Liver (tissue), 9 donors: ENCODE data around the gene TSC1. TPM values are rescaled to one million over a fixed set of nuclear protein-coding genes. Genes with fewer than 3 reads are reported as not detected.

ENCODE experiments used
- DNase-seq: peaks from one replicate; pipeline ENCODE4 v3.0.0-alpha.2; 2017; ENCODE audit warnings: low spot score
- H3K27ac ChIP-seq, 2 donors: one replicate each; pipeline ENCODE4 v1.7.0; 2013; ENCODE audit warnings: inconsistent platforms in 2 of 2, low read length in 2 of 2, control low read depth in 1 of 2, low read depth in 1 of 2, mild to moderate bottlenecking in 1 of 2
- H3K27me3 ChIP-seq, 4 donors: one replicate each; pipeline versions ENCODE4 v1.6.1 to v1.7.0; 2013; ENCODE audit warnings: low read length in 3 of 4, inconsistent platforms in 1 of 4, mild to moderate bottlenecking in 1 of 4, moderate library complexity in 1 of 4; ENCODE audit not compliant: control insufficient read depth in 4 of 4, insufficient read depth in 4 of 4
- H3K36me3 ChIP-seq, 4 donors: one replicate each; pipeline versions ENCODE4 v1.6.1 to v1.7.0; 2013; ENCODE audit warnings: low read length in 3 of 4, mild to moderate bottlenecking in 3 of 4, low read depth in 1 of 4, moderate library complexity in 1 of 4; ENCODE audit not compliant: control insufficient read depth in 4 of 4, insufficient read depth in 3 of 4
- H3K4me1 ChIP-seq, 4 donors: one replicate each; pipeline versions ENCODE4 v1.6.1 to v1.7.0; 2013; ENCODE audit warnings: low read length in 3 of 4, mild to moderate bottlenecking in 3 of 4, moderate library complexity in 1 of 4; ENCODE audit not compliant: control insufficient read depth in 4 of 4, insufficient read depth in 4 of 4
- H3K4me3 ChIP-seq, 3 donors: one replicate each; pipeline versions ENCODE4 v1.6.1 to v1.7.0; 2013; ENCODE audit warnings: low read length in 3 of 3, control low read depth in 1 of 3, low read depth in 1 of 3, mild to moderate bottlenecking in 1 of 3
- H3K9ac ChIP-seq, 2 donors: one replicate each; pipeline ENCODE4 v1.7.0; 2013; ENCODE audit warnings: low read length in 2 of 2, mild to moderate bottlenecking in 2 of 2, moderate library complexity in 2 of 2, control low read depth in 1 of 2, low read depth in 1 of 2
- H3K9me3 ChIP-seq, 4 donors: one replicate each; pipeline versions ENCODE4 v1.6.1 to v1.7.0; 2013; ENCODE audit warnings: low read length in 3 of 4; ENCODE audit not compliant: control insufficient read depth in 4 of 4
- ATF3 ChIP-seq: IDR thresholded peaks from 2 replicates; pipeline ENCODE4 v1.6.1; 2016; ENCODE audit warnings: antibody characterized with exemption
- CTCF ChIP-seq: fragments of 150-350 bp; IDR thresholded peaks from 2 replicates; pipeline ENCODE4 v1.5.1; 2017; ENCODE audit warnings: improper control_type of control experiment, low read depth, low read length; ENCODE audit not compliant: missing input control
- EGR1 ChIP-seq, 2 donors: IDR thresholded peaks; 2 replicates each; pipeline ENCODE4 v1.6.1; 2016 to 2018; ENCODE audit warnings: antibody characterized with exemption in 2 of 2, low read depth in 2 of 2
- FOXA1 ChIP-seq: IDR thresholded peaks from 2 replicates; pipeline ENCODE4 v1.6.1; 2016; ENCODE audit warnings: antibody characterized with exemption
- FOXA2 ChIP-seq: IDR thresholded peaks from 2 replicates; pipeline ENCODE4 v1.6.1; 2016; ENCODE audit warnings: antibody characterized with exemption
- GABPA ChIP-seq, 2 donors: IDR thresholded peaks in 1 of 2; conservative IDR thresholded peaks in 1 of 2; 2 replicates each; pipeline ENCODE4 v1.6.1; 2016; ENCODE audit warnings: antibody characterized with exemption in 2 of 2, mild to moderate bottlenecking in 1 of 2, moderate library complexity in 1 of 2
- HNF4A ChIP-seq, 2 donors: conservative IDR thresholded peaks; 2 replicates each; pipeline ENCODE4 v1.6.1; 2016; ENCODE audit warnings: antibody characterized with exemption in 2 of 2, mild to moderate bottlenecking in 2 of 2
- HNF4G ChIP-seq: IDR thresholded peaks from 2 replicates; pipeline ENCODE4 v1.6.1; 2016; ENCODE audit warnings: antibody characterized with exemption
- JUND ChIP-seq, 2 donors: IDR thresholded peaks; 2 replicates each; pipeline ENCODE4 v1.6.1; 2016; ENCODE audit warnings: antibody characterized with exemption in 2 of 2
- MAX ChIP-seq: IDR thresholded peaks from 2 replicates; pipeline ENCODE4 v1.6.1; 2016; ENCODE audit warnings: antibody characterized with exemption
- NR2F2 ChIP-seq: IDR thresholded peaks from 2 replicates; pipeline ENCODE4 v1.6.1; 2016; ENCODE audit warnings: antibody characterized with exemption
- REST ChIP-seq: IDR thresholded peaks from 2 replicates; pipeline ENCODE4 v1.6.1; 2016; ENCODE audit warnings: antibody characterized with exemption, mild to moderate bottlenecking
- RXRA ChIP-seq, 2 donors: IDR thresholded peaks; 2 replicates each; pipeline ENCODE4 v1.6.1; 2017 to 2018; ENCODE audit warnings: antibody characterized with exemption in 2 of 2, mild to moderate bottlenecking in 1 of 2
- SP1 ChIP-seq: IDR thresholded peaks from 2 replicates; pipeline ENCODE4 v1.6.1; 2018; ENCODE audit warnings: antibody characterized with exemption, mild to moderate bottlenecking
- TAF1 ChIP-seq: conservative IDR thresholded peaks from 2 replicates; pipeline ENCODE4 v1.6.1; 2016; ENCODE audit warnings: antibody characterized with exemption, mild to moderate bottlenecking
- ZBTB33 ChIP-seq: IDR thresholded peaks from 2 replicates; pipeline ENCODE4 v1.6.1; 2016; ENCODE audit warnings: antibody characterized with exemption
- WGBS: extraction: QIAGEN DNeasy Blood & Tissue Kit; methylation state at CpG from one replicate; pipeline ENCODE4 v1.1.7; 2013; 5-methylcytosine and 5-hydroxymethylcytosine counted together
- polyA plus RNA-seq, 2 donors: library from polyadenylated mRNA; stranded (reverse) in 1 of 2; unstranded in 1 of 2; fragments of 200-250 nt in 1 of 2; fragments of >200 nt in 1 of 2; fragmentation: Nextera tagmentation in 1 of 2; extraction: Ambion mirVana in 1 of 2; gene quantifications; one replicate each; pipeline versions ENCODE4 v1.2.1 to v1.2.3, GENCODE V29; 2013 to 2015
- total RNA-seq, 2 donors: library from RNA; depleted of rRNA; stranded (reverse); fragments of >200 nt; gene quantifications; one replicate each; pipeline ENCODE4 v1.2.3, GENCODE V29; 2014
- donor health status: healthy.
- donor health status: healthy.
- donor health status: healthy.
- donor health status: healthy.
- donor health status: healthy.

TSC1 gene
- total and polyA plus RNA-seq, 4 donors: 4.6 to 33.5 (median 15.6) TPM

GRCh38 chr9:132957805-132958204 is 13.4 kb upstream of the TSC1 start:
- no peak for TF ChIP-seq MAX
- no peak for TF ChIP-seq SP1
- TF ChIP-seq EGR1 (IDR thresholded peaks at IDR 0.05; ENCODE audit: low read depth in 2 of 2): no peak
- TF ChIP-seq HNF4G: no peak
- TF ChIP-seq GABPA (IDR thresholded peaks at IDR 0.05 in 1 of 2, conservative IDR thresholded peaks at IDR 0.05 in 1 of 2): no peak
- no peak for TF ChIP-seq REST
- no peak for TF ChIP-seq NR2F2
- TF ChIP-seq HNF4A (conservative IDR thresholded peaks at IDR 0.05): no peak
- TF ChIP-seq FOXA1: no peak
- TF ChIP-seq RXRA (IDR thresholded peaks at IDR 0.05): no peak
- no peak for TF ChIP-seq ZBTB33
- no peak for TF ChIP-seq JUND (IDR thresholded peaks at IDR 0.05)
- TF ChIP-seq ATF3: no peak
- no peak for TF ChIP-seq FOXA2
- no peak for TF ChIP-seq TAF1
- TF ChIP-seq CTCF: no peak
- WGBS: 81% methylated on average over 6 of the region's 6 CpGs
- Histone ChIP-seq H3K4me1 (no peaks in the 10 kb centered on the region), H3K27ac (no peak overlapping the region), H3K27me3 (no peaks in the 10 kb centered on the region), H3K36me3 (no peaks in the 10 kb centered on the region), H3K4me3 (no peak overlapping the region), H3K9ac (no peak overlapping the region), H3K9me3 (peaks cover 3 to 8% (median 6%) of the 10 kb centered on the region in 4 donors)
- DNase-seq: no peak

GRCh38 chr9:132955768-132956167 is 11.4 kb upstream of the TSC1 start:
- Histone ChIP-seq H3K4me3 (no peak overlapping the region), H3K9ac (no peak overlapping the region), H3K27ac (no peak overlapping the region), H3K36me3 (no peaks in the 10 kb centered on the region), H3K27me3 (no peaks in the 10 kb centered on the region), H3K4me1 (no peaks in the 10 kb centered on the region), H3K9me3 (peaks cover 3 to 8% (median 6%) of the 10 kb centered on the region in 4 donors)
- DNase-seq: no peak
- TF ChIP-seq MAX (no peak), NR2F2 (no peak), GABPA (IDR thresholded peaks at IDR 0.05 in 1 of 2, conservative IDR thresholded peaks at IDR 0.05 in 1 of 2) (no peak), ATF3 (no peak), SP1 (no peak)
- 52% methylated on average over 2 of the region's 2 CpGs for whole genome bisulfite sequencing
